GM12801 (cell line): ENCODE data around the gene CR1L.

Experiments
- CTCF ChIP-seq: IDR thresholded peaks from one replicate; pipeline ENCODE4 v1.5.1; 2011; ENCODE audit warnings: control low read depth; ENCODE audit not compliant: insufficient read length; ENCODE audit errors: extremely low read depth

Gene CR1L

GRCh38 chr1:207651583-207651982 is 6.7 kb downstream of the CR1L start:
- TF ChIP-seq CTCF: no peak

DNA sequence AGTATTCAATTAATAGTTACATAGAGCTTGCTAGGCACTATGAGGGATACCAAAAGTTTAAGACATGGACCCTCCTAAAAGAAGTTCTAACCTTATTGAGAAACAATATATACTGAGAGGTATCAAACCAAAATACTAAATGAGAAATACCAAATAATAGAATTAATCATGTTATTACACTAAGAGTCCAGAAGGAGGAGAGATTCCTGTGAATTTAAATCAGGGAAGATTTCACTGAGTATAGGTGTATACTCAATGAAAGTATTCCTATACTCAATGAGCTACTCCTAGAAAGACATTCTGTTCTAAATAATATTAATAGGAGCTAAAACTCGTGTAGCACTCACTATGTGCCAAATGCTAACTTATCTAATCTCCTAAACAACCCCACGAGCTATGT is 9.4 kb downstream of the CR1L start:
- no peak for TF ChIP-seq CTCF

- TF ChIP-seq CTCF: no peak
Measured at GRCh38 chr1:207658408-207658807, 13.5 kb downstream of the CR1L start.

DNA sequence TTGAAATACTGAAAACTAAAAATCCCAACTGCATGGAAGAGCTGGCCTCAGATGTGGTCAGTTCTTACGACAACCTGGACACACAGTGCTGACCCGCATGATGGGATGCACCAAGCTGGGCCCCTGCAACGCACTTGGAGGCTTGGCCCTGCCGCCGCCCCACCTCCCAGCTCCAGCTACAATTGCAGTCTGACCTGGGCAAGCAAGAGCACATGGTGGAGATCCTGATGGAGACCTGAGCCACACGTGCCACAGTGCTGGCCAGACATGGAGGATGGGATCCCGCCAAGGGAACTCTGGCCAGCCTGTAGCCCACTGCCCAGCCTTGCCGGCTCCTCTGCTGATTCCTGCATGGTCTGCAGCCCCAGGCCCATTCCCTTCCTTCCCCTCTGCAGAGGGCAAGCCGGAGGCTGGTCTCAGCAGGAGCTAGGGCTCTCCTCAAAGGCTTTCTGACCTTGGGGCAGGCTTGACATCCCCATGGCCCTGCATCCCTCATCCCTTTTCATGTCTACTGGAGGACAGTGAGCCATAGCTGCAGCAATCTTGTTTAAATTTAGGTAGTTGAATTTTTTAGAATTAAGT is 14.1 kb downstream of the CR1L start:
- no peak for TF ChIP-seq CTCF

- no peak for TF ChIP-seq CTCF
Measured at GRCh38 chr1:207659545-207660153, 14.7 kb downstream of the CR1L start.

DNA sequence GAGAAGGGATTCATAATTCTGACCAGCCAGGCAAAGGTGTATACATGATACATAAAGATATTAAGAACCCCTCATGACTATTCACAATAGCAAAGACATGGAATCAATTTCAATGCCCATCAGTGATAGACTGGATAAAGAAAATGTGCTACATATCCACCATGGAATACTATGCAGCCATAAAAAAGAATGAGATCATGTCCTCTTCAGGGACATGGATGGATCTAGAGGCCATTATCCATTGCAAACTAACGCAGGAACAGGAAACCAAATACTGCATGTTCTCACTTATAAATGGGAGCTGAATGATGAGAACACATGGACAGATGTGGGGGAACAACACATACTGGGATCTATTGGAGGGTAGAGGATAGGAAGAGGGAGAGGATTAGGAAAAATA is 21.4 kb downstream of the CR1L start:
- no peak for TF ChIP-seq CTCF

DNA sequence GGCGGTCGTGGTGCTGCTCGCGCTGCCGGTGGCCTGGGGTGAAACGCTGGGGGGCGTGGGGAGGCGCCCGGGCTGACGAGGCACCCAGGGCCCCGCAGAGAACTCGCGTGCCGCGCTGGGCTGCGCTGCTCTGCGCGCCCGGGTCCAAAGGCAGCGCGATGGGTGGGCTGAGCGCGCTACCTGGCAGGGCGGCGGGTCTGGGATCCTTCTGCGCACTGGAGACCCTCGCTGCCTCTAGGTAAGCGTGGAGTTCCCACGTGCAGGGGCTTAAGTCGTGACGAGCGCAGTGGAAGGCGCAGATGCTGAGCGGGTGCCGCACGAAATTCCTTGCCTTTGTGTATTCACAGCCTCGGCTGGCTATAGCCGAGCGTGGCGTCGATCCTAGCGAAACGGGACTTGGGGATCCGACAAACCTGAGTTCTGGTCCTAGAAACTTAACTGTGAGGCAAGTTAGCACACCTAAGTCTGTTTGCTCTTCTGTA is 24.6 kb downstream of the CR1L start:
- TF ChIP-seq CTCF: no peak
